H1 (cell line): Measurements from ENCODE around the gene PERCC1. TPM values are rescaled to one million over a fixed set of nuclear protein-coding genes. Genes with fewer than 3 reads are reported as not detected.

ENCODE experiments used
- CTCF ChIA-PET: fragments of 300-600 bp; sonication (Branson Sonifier 250); formaldehyde crosslinking; loops from one replicate; lab custom pipeline; 2021; ENCODE audit not compliant: partially characterized antibody; lab: Charles Lee
- POLR2A ChIA-PET: fragments of 300-600 bp; sonication (Branson Sonifier 250); formaldehyde crosslinking; loops from one replicate; lab custom pipeline; 2021; ENCODE audit warnings: inconsistent platforms; ENCODE audit not compliant: partially characterized antibody; lab: Charles Lee
- DNase-seq, 2 experiments: peaks; one replicate each; pipeline versions ENCODE4 v3.0.0 to v3.0.0-alpha.2; 2010 to 2022; ENCODE audit warnings: low spot score in 2 of 2, low read depth in 1 of 2, mixed read lengths in 1 of 2
- FAIRE-seq: peaks from 2 replicates; lab custom pipeline; 2011; peaks lifted over from hg19 to GRCh38; lab: Jason Lieb, UNC
- H2AFZ ChIP-seq: 2 replicates; pipeline ENCODE4 v1.8.1; 2012; ENCODE audit warnings: low read length, inconsistent platforms
- H2AK5ac ChIP-seq: 2 replicates; pipeline ENCODE4 v1.6.1; 2013; ENCODE audit warnings: low read depth, low read length
- H2BK120ac ChIP-seq: replicated peaks from 2 replicates; pipeline ENCODE3; 2013; ENCODE audit warnings: low read depth, low read length, inconsistent platforms
- H2BK12ac ChIP-seq: 2 replicates; pipeline ENCODE4 v1.6.1; 2013; ENCODE audit warnings: low read depth, low read length
- H2BK15ac ChIP-seq: 2 replicates; pipeline ENCODE4 v1.6.1; 2013; ENCODE audit warnings: low read length
- H2BK20ac ChIP-seq: 2 replicates; pipeline ENCODE4 v1.6.1; 2013; ENCODE audit warnings: low read length
- H2BK5ac ChIP-seq: 2 replicates; pipeline ENCODE4 v1.6.1; 2013; ENCODE audit warnings: low read depth, low read length
- H3K14ac ChIP-seq: 2 replicates; pipeline ENCODE4 v1.6.1; 2013; ENCODE audit warnings: inconsistent platforms; ENCODE audit not compliant: insufficient read length
- H3K18ac ChIP-seq: 2 replicates; pipeline ENCODE4 v1.6.1; 2013; ENCODE audit warnings: low read length; ENCODE audit errors: extremely low read depth
- H3K23ac ChIP-seq: 2 replicates; pipeline ENCODE4 v1.6.1; 2013; ENCODE audit warnings: inconsistent platforms; ENCODE audit not compliant: insufficient read length
- H3K23me2 ChIP-seq: 2 replicates; pipeline ENCODE4 v1.6.1; 2013; ENCODE audit warnings: low read depth, low read length
- H3K27ac ChIP-seq: 2 replicates; pipeline ENCODE4 v1.6.1; 2011; ENCODE audit warnings: low read depth, low read length, inconsistent platforms
- H3K27me3 ChIP-seq, 4 experiments: replicated peaks in 1 of 4; 1 replicate in 1 of 4; 2 replicates in 3 of 4; pipeline versions ENCODE4 v1.6.1 to v1.8.1; 2011 to 2013; ENCODE audit warnings: low read length in 3 of 4, mild to moderate bottlenecking in 3 of 4, inconsistent platforms in 2 of 4, mixed read lengths in 2 of 4, moderate library complexity in 1 of 4; ENCODE audit not compliant: control insufficient read depth in 3 of 4, insufficient read depth in 3 of 4; ENCODE audit errors: extremely low read depth in 1 of 4
- H3K36me3 ChIP-seq, 4 experiments: 2 replicates each; pipeline versions ENCODE4 v1.6.1 to v1.8.1; 2011 to 2013; ENCODE audit warnings: mild to moderate bottlenecking in 4 of 4, low read length in 3 of 4, moderate library complexity in 2 of 4, control low read depth in 1 of 4, inconsistent platforms in 1 of 4; ENCODE audit not compliant: insufficient read depth in 4 of 4, control insufficient read depth in 2 of 4
- H3K4ac ChIP-seq: replicated peaks from 2 replicates; pipeline ENCODE3; 2013; ENCODE audit warnings: low read length, low read depth, mixed read lengths, inconsistent platforms; ENCODE audit not compliant: insufficient read length
- H3K4me1 ChIP-seq, 4 experiments: replicated peaks in 1 of 4; 1 replicate in 1 of 4; 2 replicates in 3 of 4; pipeline versions ENCODE4 v1.6.1 to v1.8.1; 2011 to 2013; ENCODE audit warnings: low read length in 3 of 4, inconsistent platforms in 2 of 4, mixed read lengths in 1 of 4; ENCODE audit not compliant: insufficient read depth in 4 of 4, control insufficient read depth in 3 of 4
- H3K4me2 ChIP-seq, 2 experiments: 2 replicates each; pipeline versions ENCODE4 v1.6.1 to v1.8.1; 2011 to 2013; ENCODE audit warnings: low read depth in 2 of 2, low read length in 2 of 2, control low read depth in 1 of 2, inconsistent platforms in 1 of 2, mild to moderate bottlenecking in 1 of 2; ENCODE audit not compliant: insufficient read depth in 1 of 2
- H3K4me3 ChIP-seq, 4 experiments: fragments of 200-600, 300-600 bp in 1 of 4; sonication (generic), shearing (Covaris generic), sonication (Bioruptor Twin) in 1 of 4; 2 replicates each; pipeline versions ENCODE4 v1.5.1 to v1.8.1; 2011 to 2016; ENCODE audit warnings: low read length in 4 of 4, low read depth in 3 of 4, control low read depth in 2 of 4, inconsistent platforms in 2 of 4, mild to moderate bottlenecking in 2 of 4, mixed read lengths in 1 of 4, moderate library complexity in 1 of 4; ENCODE audit not compliant: insufficient read depth in 2 of 4; ENCODE audit errors: extremely low read depth in 1 of 4
- H3K56ac ChIP-seq: replicated peaks from 2 replicates; pipeline ENCODE3; 2013; ENCODE audit warnings: low read depth, mild to moderate bottlenecking, mixed read lengths, low read length, inconsistent platforms; ENCODE audit not compliant: insufficient read length
- H3K79me1 ChIP-seq: 2 replicates; pipeline ENCODE4 v1.6.1; 2013; ENCODE audit warnings: low read depth, low read length, control low read depth
- H3K79me2 ChIP-seq, 2 experiments: 2 replicates each; pipeline versions ENCODE4 v1.6.1 to v1.8.1; 2012 to 2013; ENCODE audit warnings: low read length in 2 of 2, mild to moderate bottlenecking in 2 of 2, inconsistent platforms in 1 of 2; ENCODE audit not compliant: insufficient read depth in 2 of 2, control insufficient read depth in 1 of 2
- H3K9ac ChIP-seq, 4 experiments: replicated peaks in 1 of 4; 1 replicate in 1 of 4; 2 replicates in 3 of 4; pipeline versions ENCODE4 v1.6.1 to v1.8.1; 2011 to 2013; ENCODE audit warnings: low read depth in 3 of 4, low read length in 3 of 4, control low read depth in 2 of 4, mild to moderate bottlenecking in 2 of 4, moderate library complexity in 2 of 4, inconsistent platforms in 1 of 4; ENCODE audit errors: extremely low read depth in 1 of 4
- H3K9me3 ChIP-seq, 2 experiments: 2 replicates each; pipeline versions ENCODE4 v1.6.1 to v1.8.1; 2012 to 2013; ENCODE audit warnings: mild to moderate bottlenecking in 2 of 2, moderate library complexity in 2 of 2, control low read depth in 1 of 2, inconsistent platforms in 1 of 2, low read depth in 1 of 2, low read length in 1 of 2, mixed read lengths in 1 of 2; ENCODE audit not compliant: insufficient read depth in 2 of 2
- H4K20me1 ChIP-seq, 2 experiments: replicated peaks in 1 of 2; 2 replicates each; pipeline versions ENCODE3 to v1.8.1; 2011 to 2013; ENCODE audit warnings: inconsistent platforms in 2 of 2, low read length in 2 of 2, mild to moderate bottlenecking in 1 of 2; ENCODE audit not compliant: insufficient read depth in 2 of 2, control insufficient read depth in 1 of 2
- H4K5ac ChIP-seq: 2 replicates; pipeline ENCODE4 v1.6.1; 2013; ENCODE audit warnings: low read length, low read depth, mixed read lengths, inconsistent platforms; ENCODE audit not compliant: insufficient read length
- H4K8ac ChIP-seq: 2 replicates; pipeline ENCODE4 v1.8.0; 2013; ENCODE audit warnings: mild to moderate bottlenecking, moderate library complexity, low read length, inconsistent platforms; ENCODE audit not compliant: insufficient read depth; ENCODE audit errors: extremely low read depth
- H4K91ac ChIP-seq: replicated peaks from 2 replicates; pipeline ENCODE3; 2013; ENCODE audit warnings: low read length, mixed read lengths, inconsistent platforms; ENCODE audit not compliant: insufficient read length
- CHD1 ChIP-seq: IDR thresholded peaks from 2 replicates; pipeline ENCODE4 v1.6.1; 2012; ENCODE audit warnings: low read depth, low read length, improper control_type of control experiment
- EP300 ChIP-seq, 2 experiments: IDR thresholded peaks; 1 replicate in 1 of 2; 2 replicates in 1 of 2; pipeline ENCODE4 v1.6.1; 2011 to 2012; ENCODE audit warnings: low read depth in 2 of 2, low read length in 2 of 2, mild to moderate bottlenecking in 2 of 2, borderline replicate concordance in 1 of 2, inconsistent platforms in 1 of 2, moderate library complexity in 1 of 2
- JUN ChIP-seq: IDR thresholded peaks from 2 replicates; pipeline ENCODE4 v1.6.1; 2011; ENCODE audit warnings: low read depth, mild to moderate bottlenecking, improper control_type of control experiment, low read length
- NRF1 ChIP-seq: IDR thresholded peaks from 2 replicates; pipeline ENCODE4 v1.6.1; 2011; ENCODE audit warnings: mild to moderate bottlenecking, low read depth, low read length, improper control_type of control experiment
- POLR2A ChIP-seq, 2 experiments: IDR thresholded peaks; 1 replicate in 1 of 2; 2 replicates in 1 of 2; pipeline ENCODE4 v1.6.1; 2011; ENCODE audit warnings: low read depth in 2 of 2, low read length in 2 of 2, mild to moderate bottlenecking in 2 of 2; ENCODE audit errors: control extremely low read depth in 1 of 2
- POU5F1 ChIP-seq: IDR thresholded peaks from 2 replicates; pipeline ENCODE4 v1.6.1; 2011; ENCODE audit warnings: low read depth, mild to moderate bottlenecking, low read length, moderate library complexity
- RAD21 ChIP-seq, 2 experiments: IDR thresholded peaks in 1 of 2; conservative IDR thresholded peaks in 1 of 2; 2 replicates each; pipeline ENCODE4 v1.6.1; 2011; ENCODE audit warnings: low read depth in 2 of 2, low read length in 2 of 2, improper control_type of control experiment in 1 of 2, inconsistent platforms in 1 of 2, mild to moderate bottlenecking in 1 of 2, moderate library complexity in 1 of 2
- SIN3A ChIP-seq, 2 experiments: IDR thresholded peaks in 1 of 2; conservative IDR thresholded peaks in 1 of 2; 2 replicates each; pipeline ENCODE4 v1.6.1; 2011 to 2012; ENCODE audit warnings: low read length in 2 of 2, improper control_type of control experiment in 1 of 2, low read depth in 1 of 2, mild to moderate bottlenecking in 1 of 2
- SP4 ChIP-seq: IDR thresholded peaks from 2 replicates; pipeline ENCODE4 v1.6.1; 2012; ENCODE audit warnings: low read length, inconsistent platforms
- ZNF274 ChIP-seq: IDR thresholded peaks from 2 replicates; pipeline ENCODE4 v1.7.0; 2012; ENCODE audit warnings: low read length, borderline replicate concordance; ENCODE audit errors: extremely low read depth
- WGBS, 2 experiments: shearing (Covaris generic) in 1 of 2; methylation state at CpG; one replicate each; pipeline versions ENCODE4 v1.1.6 to v1.1.7; 2013 to 2015; ENCODE audit warnings: low lambda C conversion rate in 2 of 2, mixed read lengths in 2 of 2, inconsistent platforms in 1 of 2, low coverage in 1 of 2, missing lambda C conversion rate in 1 of 2; ENCODE audit not compliant: insufficient replicate concordance in 2 of 2, insufficient coverage in 1 of 2, insufficient read length in 1 of 2; ENCODE audit errors: extremely low coverage in 1 of 2, missing lambda C conversion rate in 1 of 2; 5-methylcytosine and 5-hydroxymethylcytosine counted together
- polyA plus RNA-seq, 7 experiments: library from polyadenylated mRNA; depleted of rRNA in 3 of 7; stranded (reverse) in 5 of 7; unstranded in 2 of 7; fragments of >200 nt in 5 of 7; fragments of 200-250 nt in 2 of 7; gene quantifications; 1 replicate in 5 of 7; 2 replicates in 1 of 7; 4 replicates in 1 of 7; pipeline versions ENCODE4 v1.2.1 to v1.2.3, GENCODE V29; 2011 to 2013; ENCODE audit warnings: missing spikeins in 2 of 7, mixed read lengths in 2 of 7
- total RNA-seq: library from RNA; stranded (reverse); fragmentation: NEBNext Ultra II Directional; extraction: Animal tissue kit (Norgen Biotek cat#: 25700); gene quantifications from 2 replicates; pipeline ENCODE4 v1.2.1, GENCODE V29; 2021
- TF ChIP-seq, protein P1 (sequence below): IDR thresholded peaks from 2 replicates; pipeline ENCODE4 v1.6.1; 2011; ENCODE audit warnings: low read depth, mild to moderate bottlenecking, low read length; ENCODE audit not compliant: insufficient read depth

PERCC1 gene
- total and polyA plus RNA-seq, 2 of the 8 experiments (the other 6 are each of a cell fraction or from before 2014, with no cell fraction given) = not detected

GRCh38 chr16:1429012-1429411 lies 1.9 kb upstream of the PERCC1 start:
- POLR2A ChIA-PET = interaction anchor here (0.6 to 4.3 kb wide), 5 partner anchors 8 to 30 kb away, joined by 3 to 22 read pairs (median 5); partner anchors contain the start of genes CCDC154 and UQCC4
- TF ChIP-seq EP300 (IDR thresholded peaks at IDR 0.05; ENCODE audit: borderline replicate concordance in 1 of 2, low read depth in 2 of 2, low read length in 2 of 2) (no peak), SP4 (no peak), ZNF274 (no peak), CHD1 (no peak), RAD21 (IDR thresholded peaks at IDR 0.05 in 1 of 2, conservative IDR thresholded peaks at IDR 0.05 in 1 of 2; ENCODE audit: low read depth in 2 of 2, low read length in 2 of 2) (no peak), POLR2A (IDR thresholded peaks at IDR 0.05; ENCODE audit: control extremely low read depth in 1 of 2, low read depth in 2 of 2, low read length in 2 of 2) (no peak), POU5F1 (no peak), NRF1 (no peak), SIN3A (conservative IDR thresholded peaks at IDR 0.05 in 1 of 2, IDR thresholded peaks at IDR 0.05 in 1 of 2; ENCODE audit: low read depth in 1 of 2, low read length in 2 of 2) (no peak), JUN (no peak)
- TF ChIP-seq, protein P1, sequence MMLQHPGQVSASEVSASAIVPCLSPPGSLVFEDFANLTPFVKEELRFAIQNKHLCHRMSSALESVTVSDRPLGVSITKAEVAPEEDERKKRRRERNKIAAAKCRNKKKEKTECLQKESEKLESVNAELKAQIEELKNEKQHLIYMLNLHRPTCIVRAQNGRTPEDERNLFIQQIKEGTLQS = no peak

More at GRCh38 chr16:1429012-1429411, 1.9 kb upstream of the PERCC1 start:
- no peak overlapping the region for H2BK15ac ChIP-seq
- H3K27me3 ChIP-seq = no peaks in the 10 kb centered on the region
- 90% methylated on average over 8 of the region's 11 CpGs; no CpG with 5 or more reads in 1 of the 2 experiments for WGBS, 2 experiments
- H2AFZ ChIP-seq = no peak overlapping the region
- no peak overlapping the region for H2AK5ac ChIP-seq
- H2BK5ac ChIP-seq = no peak overlapping the region
- no peak overlapping the region for H2BK120ac ChIP-seq
- peak in 1 of 2 experiments; percentile 41 for DNase-seq
- H3K9ac ChIP-seq = no peak overlapping the region
- peak overlapping the region; percentile 44; the same call in 1 of the 2 replicates for H2BK12ac ChIP-seq
- no peaks in the 10 kb centered on the region for H3K36me3 ChIP-seq
- H3K4ac ChIP-seq = peak overlapping the region; percentile 78
- H2BK20ac ChIP-seq = no peak overlapping the region
- CTCF ChIA-PET = interaction anchor here (0.6 to 3.9 kb wide), 9 partner anchors 10 to 325 kb away, joined by 3 to 30 read pairs (median 5); partner anchors contain the start of gene CCDC154
- no peaks in the 10 kb centered on the region for H3K9me3 ChIP-seq
- no peak overlapping the region for H3K23ac ChIP-seq
- H3K27ac ChIP-seq = no peak overlapping the region
- H4K8ac ChIP-seq = peak overlapping the region; percentile 97
- no peaks in the 10 kb centered on the region for H4K20me1 ChIP-seq
- no peak overlapping the region for H3K4me2 ChIP-seq
- no peaks in the 10 kb centered on the region; a peak in 2 of 7 replicates for H3K4me1 ChIP-seq
- H4K91ac ChIP-seq = peak overlapping the region; percentile 65
- H3K14ac ChIP-seq = no peak overlapping the region
- H3K23me2 ChIP-seq = no peaks in the 10 kb centered on the region
- no peak overlapping the region for H3K4me3 ChIP-seq
- H3K79me2 ChIP-seq = no peaks in the 10 kb centered on the region
- H3K79me1 ChIP-seq = no peaks in the 10 kb centered on the region
- no peak for FAIRE-seq
- H3K56ac ChIP-seq = no peak overlapping the region
- no peak overlapping the region for H3K18ac ChIP-seq
- no peak overlapping the region for H4K5ac ChIP-seq
